Measurements from ENCODE around the gene ZSCAN29.

DNA sequence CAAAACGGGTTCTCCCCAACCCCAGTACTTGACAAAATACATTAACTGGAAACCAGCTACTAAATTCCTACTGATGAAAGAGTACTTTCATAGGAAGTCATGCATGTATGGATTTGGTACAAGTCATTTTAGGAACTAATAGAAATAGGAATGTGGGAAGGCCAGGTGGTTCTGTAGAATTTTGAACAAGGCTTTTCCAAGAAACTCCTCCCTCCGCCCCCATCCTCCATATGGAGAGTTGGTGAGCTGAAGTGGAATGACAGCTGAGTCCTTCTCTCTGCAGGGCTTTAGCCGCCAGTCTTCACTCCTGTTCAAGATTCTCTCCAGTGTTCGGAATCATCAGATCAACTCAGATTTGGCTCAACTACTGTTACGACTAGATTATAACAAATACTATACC, 33.3 kb upstream of the ZSCAN29 start:
- TF ChIP-seq POLR2A (IDR thresholded peaks at IDR 0.05) = no peak
- TF ChIP-seq, protein P1, sequence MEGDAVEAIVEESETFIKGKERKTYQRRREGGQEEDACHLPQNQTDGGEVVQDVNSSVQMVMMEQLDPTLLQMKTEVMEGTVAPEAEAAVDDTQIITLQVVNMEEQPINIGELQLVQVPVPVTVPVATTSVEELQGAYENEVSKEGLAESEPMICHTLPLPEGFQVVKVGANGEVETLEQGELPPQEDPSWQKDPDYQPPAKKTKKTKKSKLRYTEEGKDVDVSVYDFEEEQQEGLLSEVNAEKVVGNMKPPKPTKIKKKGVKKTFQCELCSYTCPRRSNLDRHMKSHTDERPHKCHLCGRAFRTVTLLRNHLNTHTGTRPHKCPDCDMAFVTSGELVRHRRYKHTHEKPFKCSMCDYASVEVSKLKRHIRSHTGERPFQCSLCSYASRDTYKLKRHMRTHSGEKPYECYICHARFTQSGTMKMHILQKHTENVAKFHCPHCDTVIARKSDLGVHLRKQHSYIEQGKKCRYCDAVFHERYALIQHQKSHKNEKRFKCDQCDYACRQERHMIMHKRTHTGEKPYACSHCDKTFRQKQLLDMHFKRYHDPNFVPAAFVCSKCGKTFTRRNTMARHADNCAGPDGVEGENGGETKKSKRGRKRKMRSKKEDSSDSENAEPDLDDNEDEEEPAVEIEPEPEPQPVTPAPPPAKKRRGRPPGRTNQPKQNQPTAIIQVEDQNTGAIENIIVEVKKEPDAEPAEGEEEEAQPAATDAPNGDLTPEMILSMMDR (IDR thresholded peaks at IDR 0.05) = no peak
